Measurements from ENCODE around the gene ITPKC.
A peak's percentile ranks its signal among the peaks of the same experiment; 100 is the strongest.

Gene ITPKC

GRCh38 chr19:40690050-40690692, 26.7 kb upstream of the ITPKC start, which contains the start of gene NUMBL:
TSS of gene NUMBL (minus strand) at chr19:40690651. CDS start at chr19:40690483, 168 bp downstream.
- no peak for DNase-seq (ENCODE audit: low read depth)

DNA sequence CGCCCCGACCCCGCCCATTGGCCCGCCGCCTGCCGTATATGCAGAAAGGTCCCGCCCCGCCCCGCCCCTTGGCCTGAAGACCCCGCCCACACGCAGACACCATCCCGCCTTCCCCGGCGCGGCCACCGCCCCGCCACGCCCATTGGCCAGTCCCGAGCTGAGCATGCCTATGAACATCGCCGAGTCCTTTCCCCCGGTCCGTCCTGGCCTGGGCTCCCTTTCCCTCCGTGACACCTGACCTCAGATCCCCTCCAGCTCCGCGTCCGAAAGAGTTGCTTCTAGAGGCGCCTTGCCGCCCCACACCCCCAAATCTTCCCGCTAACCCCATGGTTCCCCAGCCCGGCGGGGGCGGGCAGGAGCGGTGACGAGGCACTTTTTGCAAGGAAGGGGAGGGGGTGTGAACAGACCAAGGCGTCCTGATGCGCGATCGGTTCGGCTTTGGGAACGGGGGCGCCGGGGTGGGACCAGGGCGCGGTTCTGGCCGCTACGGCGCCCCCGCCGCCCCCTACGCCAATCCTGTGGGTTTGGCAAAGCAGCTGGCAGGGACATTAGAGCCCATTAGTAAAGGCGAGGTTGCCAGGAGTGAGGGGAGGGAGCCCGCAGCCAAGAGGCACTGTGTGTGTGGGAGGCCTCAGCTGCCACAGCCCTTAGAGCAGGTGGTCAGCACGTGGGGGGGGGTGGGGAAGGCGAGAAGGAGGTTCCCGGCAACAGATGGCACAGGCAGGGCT, 26.1 kb upstream of the ITPKC start:
- peak; percentile 32 for DNase-seq (ENCODE audit: low read depth)

GRCh38 chr19:40691421-40692211, 25.3 kb upstream of the ITPKC start:
- DNase-seq (ENCODE audit: low read depth): no peak

DNA sequence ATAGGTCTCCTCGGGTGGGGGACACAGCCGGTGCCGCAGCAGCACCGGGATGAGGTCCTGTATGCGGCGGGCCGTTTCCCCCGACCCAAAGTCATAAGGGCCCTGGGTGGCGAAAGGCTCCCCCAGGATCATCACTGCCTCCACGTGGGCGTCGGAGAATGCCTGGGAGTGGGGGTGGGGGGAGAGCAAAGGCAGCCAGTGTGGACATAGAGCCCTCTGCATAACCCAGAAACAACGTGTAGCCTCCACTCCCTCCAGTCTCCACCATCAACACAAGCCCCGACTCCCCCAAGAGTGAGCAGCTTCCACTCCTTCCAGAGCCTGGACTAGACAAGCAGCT, 24.7 kb upstream of the ITPKC start:
- DNase-seq (ENCODE audit: low read depth): no peak

- DNase-seq (ENCODE audit: low read depth): no peak
These were observed 23.6 kb upstream of the ITPKC start for GRCh38 chr19:40693150-40693788.

- no peak for DNase-seq (ENCODE audit: low read depth)
These were observed 23.0 kb upstream of the ITPKC start for GRCh38 chr19:40693896-40694295.

GRCh38 chr19:40695881-40696280, 21.0 kb upstream of the ITPKC start:
- DNase-seq (ENCODE audit: low read depth): no peak

DNA sequence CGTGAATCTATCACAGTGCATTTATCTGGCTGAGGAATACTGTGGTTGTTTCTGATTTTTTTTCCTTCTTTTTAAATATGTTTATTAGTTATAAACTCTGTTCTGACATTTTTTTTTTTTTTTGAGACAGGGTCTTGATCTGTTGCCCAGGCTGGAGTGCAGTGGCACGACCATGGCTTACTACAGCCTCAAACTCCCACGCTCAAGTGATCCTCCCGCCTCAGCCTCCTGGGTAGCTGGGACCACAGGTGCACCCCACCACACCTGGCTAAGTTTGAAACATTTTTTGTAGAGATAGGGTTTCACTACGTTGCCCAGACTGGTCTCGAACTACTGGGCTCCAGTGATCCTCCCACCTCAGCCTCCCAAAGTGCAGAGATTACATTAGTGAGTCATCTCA, 19.9 kb upstream of the ITPKC start:
- DNase-seq (ENCODE audit: low read depth): no peak

GRCh38 chr19:40700083-40700482, 16.8 kb upstream of the ITPKC start:
- DNase-seq (ENCODE audit: low read depth): no peak

DNA sequence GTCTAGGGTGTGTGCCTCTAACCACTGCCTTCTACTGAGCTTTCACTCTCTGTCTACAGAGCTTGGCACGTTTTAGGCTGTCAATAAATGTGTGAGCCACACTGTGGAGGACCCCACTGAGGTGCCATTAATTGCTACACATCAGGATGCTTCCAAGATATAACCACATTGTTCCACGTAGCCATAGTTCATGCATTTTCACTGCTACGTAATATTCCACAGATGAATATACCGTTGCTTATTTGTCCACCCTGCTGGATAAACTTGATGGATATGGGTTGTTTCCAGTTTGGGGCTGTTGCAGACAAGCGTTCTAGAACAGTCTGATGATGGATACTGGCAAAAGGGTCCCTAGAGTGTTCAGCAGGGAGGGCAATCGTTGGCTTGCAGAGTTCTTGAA, 15.2 kb upstream of the ITPKC start:
- no peak for DNase-seq (ENCODE audit: low read depth)

- no peak for DNase-seq (ENCODE audit: low read depth)
These were observed 14.4 kb upstream of the ITPKC start for GRCh38 chr19:40702337-40703012.

DNA sequence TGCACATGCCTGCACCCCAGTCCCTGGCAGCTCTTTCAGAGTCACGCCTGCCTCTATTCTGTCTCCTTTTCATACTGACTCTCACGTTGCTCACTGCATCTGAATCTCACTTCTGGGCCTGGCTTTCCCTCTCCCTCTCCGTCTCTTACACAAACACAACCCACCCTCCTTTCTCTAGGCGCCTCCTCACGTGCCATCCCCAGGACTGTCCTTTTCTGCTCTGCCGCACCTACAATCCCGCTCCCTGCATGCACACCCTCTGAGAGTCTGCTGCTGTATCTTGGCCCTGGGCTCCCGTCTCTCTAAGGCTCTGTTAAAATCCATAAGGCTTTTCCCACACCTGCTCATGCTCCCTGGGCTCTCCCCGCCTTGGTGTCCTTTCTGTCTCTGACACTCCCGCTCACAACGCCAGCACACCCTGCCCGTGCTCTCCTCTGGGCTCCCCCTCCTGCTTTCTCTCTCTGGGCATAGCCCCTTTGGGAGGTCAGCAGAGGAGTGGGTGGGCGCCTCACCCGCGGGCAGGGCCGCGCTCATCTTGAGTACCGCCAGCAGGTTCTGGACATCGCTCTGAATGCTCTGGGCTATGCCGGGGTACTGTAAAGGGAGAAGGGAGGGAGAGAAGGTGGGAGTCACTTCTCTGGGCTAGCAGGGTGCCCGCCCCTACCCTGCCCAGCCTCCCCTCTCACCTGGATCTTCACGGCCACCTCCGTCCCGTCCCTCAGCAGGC, 13.7 kb upstream of the ITPKC start:
- DNase-seq (ENCODE audit: low read depth): no peak

- DNase-seq (ENCODE audit: low read depth): no peak
These were observed 12.2 kb upstream of the ITPKC start for GRCh38 chr19:40704491-40705361.

GRCh38 chr19:40705362-40705651, 11.6 kb upstream of the ITPKC start:
- no peak for DNase-seq (ENCODE audit: low read depth)

- DNase-seq (ENCODE audit: low read depth): no peak
These were observed 10.8 kb upstream of the ITPKC start for GRCh38 chr19:40705950-40706619.

- no peak for DNase-seq (ENCODE audit: low read depth)
These were observed 9.3 kb upstream of the ITPKC start for GRCh38 chr19:40707615-40708014.

GRCh38 chr19:40709817-40710216, 7.1 kb upstream of the ITPKC start:
- no peak for DNase-seq (ENCODE audit: low read depth)

GRCh38 chr19:40713939-40714338, 3.0 kb upstream of the ITPKC start:
- no peak for DNase-seq (ENCODE audit: low read depth)

- DNase-seq (ENCODE audit: low read depth): peak; percentile 62
These were observed 2.2 kb upstream of the ITPKC start for GRCh38 chr19:40714441-40715299.

All from GM04503 (cell line).